K562 treated with DMSO at 1 percent for 12 hours (cell line): ENCODE data around the gene ATP9A. TPM values are rescaled to one million over a fixed set of nuclear protein-coding genes. Genes with fewer than 3 reads are reported as not detected.

Source experiments
- total RNA-seq: library from RNA; unstranded; fragments of 300-600 nt; gene quantifications from 2 replicates; pipeline ENCODE4 v1.2.3, GENCODE V29; 2022; ENCODE audit not compliant: insufficient read depth

The ATP9A gene, protein sequence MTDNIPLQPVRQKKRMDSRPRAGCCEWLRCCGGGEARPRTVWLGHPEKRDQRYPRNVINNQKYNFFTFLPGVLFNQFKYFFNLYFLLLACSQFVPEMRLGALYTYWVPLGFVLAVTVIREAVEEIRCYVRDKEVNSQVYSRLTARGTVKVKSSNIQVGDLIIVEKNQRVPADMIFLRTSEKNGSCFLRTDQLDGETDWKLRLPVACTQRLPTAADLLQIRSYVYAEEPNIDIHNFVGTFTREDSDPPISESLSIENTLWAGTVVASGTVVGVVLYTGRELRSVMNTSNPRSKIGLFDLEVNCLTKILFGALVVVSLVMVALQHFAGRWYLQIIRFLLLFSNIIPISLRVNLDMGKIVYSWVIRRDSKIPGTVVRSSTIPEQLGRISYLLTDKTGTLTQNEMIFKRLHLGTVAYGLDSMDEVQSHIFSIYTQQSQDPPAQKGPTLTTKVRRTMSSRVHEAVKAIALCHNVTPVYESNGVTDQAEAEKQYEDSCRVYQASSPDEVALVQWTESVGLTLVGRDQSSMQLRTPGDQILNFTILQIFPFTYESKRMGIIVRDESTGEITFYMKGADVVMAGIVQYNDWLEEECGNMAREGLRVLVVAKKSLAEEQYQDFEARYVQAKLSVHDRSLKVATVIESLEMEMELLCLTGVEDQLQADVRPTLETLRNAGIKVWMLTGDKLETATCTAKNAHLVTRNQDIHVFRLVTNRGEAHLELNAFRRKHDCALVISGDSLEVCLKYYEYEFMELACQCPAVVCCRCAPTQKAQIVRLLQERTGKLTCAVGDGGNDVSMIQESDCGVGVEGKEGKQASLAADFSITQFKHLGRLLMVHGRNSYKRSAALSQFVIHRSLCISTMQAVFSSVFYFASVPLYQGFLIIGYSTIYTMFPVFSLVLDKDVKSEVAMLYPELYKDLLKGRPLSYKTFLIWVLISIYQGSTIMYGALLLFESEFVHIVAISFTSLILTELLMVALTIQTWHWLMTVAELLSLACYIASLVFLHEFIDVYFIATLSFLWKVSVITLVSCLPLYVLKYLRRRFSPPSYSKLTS
- total RNA-seq = not detected in 2 replicates

DNA sequence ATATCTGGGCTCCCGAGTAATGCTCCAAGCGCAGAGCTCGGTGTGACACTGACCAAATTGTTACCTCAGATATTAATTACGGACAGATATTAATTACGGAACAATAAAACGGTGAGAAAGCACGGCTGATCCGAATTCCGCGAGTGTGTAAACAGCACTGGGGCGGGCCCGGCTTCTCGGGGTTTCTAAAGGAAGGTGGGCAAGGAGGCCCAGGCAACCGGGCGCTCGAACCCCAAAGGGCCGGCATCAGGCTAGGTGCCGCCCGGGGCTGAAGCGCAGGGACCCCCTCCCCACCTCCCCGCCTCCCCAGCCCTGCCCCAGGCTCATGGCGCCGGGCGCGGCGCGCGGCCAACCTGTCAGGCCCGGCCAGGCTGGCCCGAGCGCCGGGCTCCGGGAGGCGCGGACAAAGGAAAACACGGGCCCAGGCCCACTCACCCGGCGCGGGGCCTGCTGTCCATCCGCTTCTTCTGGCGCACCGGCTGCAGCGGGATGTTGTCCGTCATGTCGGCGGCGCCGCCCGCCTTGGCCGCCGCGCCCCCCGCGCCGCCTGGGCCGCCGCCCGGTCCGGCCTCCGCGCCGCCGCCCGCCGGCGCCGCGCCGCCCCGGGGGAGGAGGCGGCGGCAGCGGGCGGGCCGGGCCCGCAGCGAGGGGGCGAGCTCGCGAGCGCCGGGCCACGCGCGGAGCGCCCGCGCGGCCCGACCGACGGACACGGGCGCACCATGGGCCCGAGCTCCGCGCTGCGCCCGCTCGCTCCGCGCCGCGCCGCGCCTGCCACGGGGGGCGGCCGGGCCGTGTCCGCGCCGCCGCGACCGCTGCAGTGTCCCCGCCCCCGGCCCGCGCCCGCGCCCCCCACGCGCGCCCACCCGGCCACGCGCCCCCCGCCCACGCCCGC is at the start of gene ATP9A:
TSS of gene ATP9A (minus strand) at position 524 of the 892 bp plus-strand sequence. CDS start at position 503, 21 bp downstream.

DNA sequence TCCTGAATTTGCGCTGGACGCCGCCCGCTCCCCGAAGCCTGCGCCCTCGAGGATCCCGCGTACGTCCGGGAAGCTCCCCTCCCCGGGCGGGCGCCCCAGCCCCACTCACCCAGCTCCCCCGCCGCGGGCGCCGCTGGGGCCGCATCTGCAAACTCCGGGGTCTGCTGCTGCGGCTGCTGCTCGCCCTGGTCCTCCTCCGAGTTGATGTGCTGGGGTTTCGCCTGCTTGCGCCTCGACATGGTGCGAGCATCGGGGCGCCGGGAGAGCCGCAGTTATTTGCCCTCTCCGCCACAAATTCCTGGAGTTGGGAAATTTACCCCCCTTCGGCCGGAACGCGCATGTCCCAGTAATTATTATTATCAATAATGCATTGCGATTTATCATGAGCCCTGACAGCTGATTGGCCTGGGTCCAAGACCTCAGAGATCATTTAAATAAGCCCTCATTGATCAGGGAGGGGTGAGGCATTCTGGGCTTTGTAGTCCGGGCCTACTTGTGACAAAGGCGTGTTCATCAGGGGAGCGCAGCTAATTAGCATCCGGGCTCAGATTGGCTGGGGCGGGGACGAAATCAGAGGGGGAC is 34.1 kb upstream of the ATP9A start, which contains the start of gene SALL4:
TSS of gene SALL4 (minus strand) at position 352 of the 582 bp plus-strand sequence. CDS start at position 239, 113 bp downstream.

Other genes with a start within 250 kb of the ATP9A start
- gene NFATC2, start 225.7 kb downstream of the ATP9A start, total RNA-seq = 2.1 and 9.9 TPM in 2 replicates
- not detected in 2 replicates for gene SALL4, start 34.1 kb upstream of the ATP9A start, total RNA-seq